Kidney (tissue), 14 donors: ENCODE results near the gene SLC7A14. TPM values are rescaled to one million over a fixed set of nuclear protein-coding genes. Genes with fewer than 3 reads are reported as not detected.

Experiments used
- DNase-seq, 5 donors: peaks; one replicate each; pipeline ENCODE4 v3.0.0-alpha.2; 2013 to 2020
- FAIRE-seq: peaks from 2 replicates; lab custom pipeline; 2012; peaks lifted over from hg19 to GRCh38; lab: Jason Lieb, UNC
- H3K27ac ChIP-seq, 2 donors: one replicate each; pipeline ENCODE4 v1.7.0; 2013; ENCODE audit warnings: low read depth in 2 of 2, low read length in 2 of 2, inconsistent platforms in 1 of 2
- H3K27me3 ChIP-seq: one replicate; pipeline ENCODE4 v1.7.1; 2013; ENCODE audit warnings: low read length, inconsistent platforms; ENCODE audit not compliant: control insufficient read depth, insufficient read depth
- H3K36me3 ChIP-seq, 3 donors: one replicate each; pipeline versions ENCODE4 v1.7.0 to v1.7.1; 2013; ENCODE audit warnings: low read length in 3 of 3, control low read depth in 1 of 3, inconsistent platforms in 1 of 3; ENCODE audit not compliant: insufficient read depth in 3 of 3, control insufficient read depth in 2 of 3
- H3K4me1 ChIP-seq, 3 donors: one replicate each; pipeline versions ENCODE4 v1.7.0 to v1.7.1; 2013; ENCODE audit warnings: low read length in 3 of 3, inconsistent platforms in 1 of 3, low read depth in 1 of 3; ENCODE audit not compliant: control insufficient read depth in 2 of 3, insufficient read depth in 2 of 3
- H3K4me3 ChIP-seq, 3 donors: one replicate each; pipeline versions ENCODE4 v1.7.0 to v1.8.1; 2013; ENCODE audit warnings: low read length in 3 of 3, control low read depth in 1 of 3, inconsistent platforms in 1 of 3
- H3K9ac ChIP-seq, 3 donors: one replicate each; pipeline versions ENCODE4 v1.7.0 to v1.7.1; 2013; ENCODE audit warnings: low read length in 3 of 3, control low read depth in 1 of 3, inconsistent platforms in 1 of 3
- H3K9me3 ChIP-seq, 3 donors: one replicate each; pipeline versions ENCODE4 v1.7.0 to v1.7.1; 2013; ENCODE audit warnings: low read length in 3 of 3, control low read depth in 1 of 3, inconsistent platforms in 1 of 3; ENCODE audit not compliant: control insufficient read depth in 2 of 3, insufficient read depth in 1 of 3
- intact Hi-C: fragments of 100-400 bp; cut with DNase I; formaldehyde crosslinking; loops from one replicate; pipeline ENCODE4 v1.11.1; 2022
- polyA plus RNA-seq: library from polyadenylated mRNA; stranded (reverse); fragments of 350-450 nt; fragmentation: Illumina TruSeq; extraction: RNeasy Lipid Tissue Mini Kit (QIAGEN cat#74804); gene quantifications from one replicate; pipeline ENCODE4 v1.2.3, GENCODE V29; 2014; ENCODE audit warnings: low read depth, low replicate concordance; ENCODE audit not compliant: insufficient read depth
- total RNA-seq: library from RNA; stranded (reverse); fragmentation: NEBNext Ultra II Directional; extraction: Animal tissue kit (Norgen Biotek cat#: 25700); gene quantifications from one replicate; pipeline ENCODE4 v1.2.1, GENCODE V29; 2021
- TF ChIP-seq, protein P1 (sequence below): IDR thresholded peaks from 3 replicates; pipeline ENCODE4 v1.5.1; 2012; ENCODE audit warnings: mild to moderate bottlenecking, moderate library complexity, borderline replicate concordance; ENCODE audit not compliant: insufficient read depth; ENCODE audit errors: extremely low read depth
- donor health status: control.
- donor health status: control.
- donor health status: control.
- donor health status: control.
- donor health status: control.
- donor health status: DM: yes; HTN: yes; CAD: no.
- donor health status: Normal renal cell carcinoma (clear cell type).

Gene SLC7A14
- total and polyA plus RNA-seq, 2 donors from 2014 or later: 0.04 TPM; not detected in 1

DNA sequence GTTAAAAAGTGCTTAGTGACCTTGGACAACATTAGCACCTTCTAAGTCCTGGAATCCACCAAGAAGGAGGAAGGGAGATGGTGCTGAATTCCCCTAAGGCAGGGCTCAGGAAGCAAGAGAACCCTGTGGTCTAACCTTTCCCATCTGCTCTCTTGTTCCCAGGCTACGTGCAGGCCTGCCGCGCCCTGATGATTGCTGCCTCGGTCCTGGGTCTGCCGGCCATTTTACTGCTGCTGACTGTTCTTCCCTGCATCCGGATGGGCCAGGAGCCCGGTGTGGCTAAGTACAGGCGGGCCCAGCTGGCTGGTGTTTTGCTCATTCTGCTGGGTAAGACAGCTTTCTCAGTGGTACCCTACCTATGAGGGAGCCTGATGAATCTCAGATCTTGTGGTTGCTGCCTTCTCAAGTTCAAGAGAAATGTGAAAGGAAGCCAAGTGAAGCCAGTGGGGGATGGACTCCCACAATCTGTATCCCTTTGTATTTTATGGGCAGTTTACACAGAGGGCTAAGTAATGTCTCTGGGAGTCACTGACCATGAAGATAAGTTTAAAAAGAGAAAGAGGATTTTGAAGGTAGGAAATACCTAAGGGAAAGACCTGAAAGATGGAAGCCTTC lies 162.8 kb downstream of the SLC7A14 start:
- Histone ChIP-seq H3K27ac (no peak overlapping the region), H3K9ac (no peak overlapping the region), H3K9me3 (no peaks in the 10 kb centered on the region), H3K4me1 (peaks cover 0 to 7% (median 5%) of the 10 kb centered on the region in 3 donors), H3K27me3 (no peaks in the 10 kb centered on the region), H3K36me3 (no peaks in the 10 kb centered on the region), H3K4me3 (no peak overlapping the region)
- DNase-seq (peak in 1 of 5 donors; percentile 27), FAIRE-seq (no peak)
- intact Hi-C loops: no loop called here
- TF ChIP-seq, protein P1, sequence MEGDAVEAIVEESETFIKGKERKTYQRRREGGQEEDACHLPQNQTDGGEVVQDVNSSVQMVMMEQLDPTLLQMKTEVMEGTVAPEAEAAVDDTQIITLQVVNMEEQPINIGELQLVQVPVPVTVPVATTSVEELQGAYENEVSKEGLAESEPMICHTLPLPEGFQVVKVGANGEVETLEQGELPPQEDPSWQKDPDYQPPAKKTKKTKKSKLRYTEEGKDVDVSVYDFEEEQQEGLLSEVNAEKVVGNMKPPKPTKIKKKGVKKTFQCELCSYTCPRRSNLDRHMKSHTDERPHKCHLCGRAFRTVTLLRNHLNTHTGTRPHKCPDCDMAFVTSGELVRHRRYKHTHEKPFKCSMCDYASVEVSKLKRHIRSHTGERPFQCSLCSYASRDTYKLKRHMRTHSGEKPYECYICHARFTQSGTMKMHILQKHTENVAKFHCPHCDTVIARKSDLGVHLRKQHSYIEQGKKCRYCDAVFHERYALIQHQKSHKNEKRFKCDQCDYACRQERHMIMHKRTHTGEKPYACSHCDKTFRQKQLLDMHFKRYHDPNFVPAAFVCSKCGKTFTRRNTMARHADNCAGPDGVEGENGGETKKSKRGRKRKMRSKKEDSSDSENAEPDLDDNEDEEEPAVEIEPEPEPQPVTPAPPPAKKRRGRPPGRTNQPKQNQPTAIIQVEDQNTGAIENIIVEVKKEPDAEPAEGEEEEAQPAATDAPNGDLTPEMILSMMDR: no peak

DNA sequence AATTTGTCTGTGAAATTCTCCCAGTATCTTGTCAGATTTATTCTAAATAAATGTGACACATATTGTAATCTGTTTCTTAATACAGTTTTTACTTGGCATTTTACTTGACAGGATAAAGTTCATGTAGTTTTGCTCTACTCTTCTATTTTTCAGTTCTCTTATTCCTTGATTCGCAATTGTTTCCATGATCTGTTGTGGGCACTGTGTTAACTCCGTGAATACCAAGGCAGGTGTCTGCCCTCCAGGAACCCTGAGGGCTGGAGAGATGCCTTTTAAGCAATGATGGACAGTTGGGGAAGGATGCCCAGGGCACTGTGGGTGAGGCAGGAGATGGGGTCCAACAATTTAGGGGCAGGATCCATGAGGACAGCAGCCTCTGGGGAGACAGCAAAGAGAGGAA lies 164.1 kb downstream of the SLC7A14 start:
- H3K9ac ChIP-seq: peak overlapping the region in 1 of 3 donors; percentile 39
- FAIRE-seq (no peak), DNase-seq (no peak)
- intact Hi-C loops: no loop called here
- no peaks in the 10 kb centered on the region for H3K9me3 ChIP-seq
- peaks cover 0 to 7% (median 5%) of the 10 kb centered on the region in 3 donors for H3K4me1 ChIP-seq
- peaks cover 4% of the 10 kb centered on the region for H3K27me3 ChIP-seq
- no peak overlapping the region for H3K27ac ChIP-seq
- H3K36me3 ChIP-seq: no peaks in the 10 kb centered on the region
- TF ChIP-seq, protein P1: no peak
- peak overlapping the region in 1 of 3 donors; percentile 64 for H3K4me3 ChIP-seq

DNA sequence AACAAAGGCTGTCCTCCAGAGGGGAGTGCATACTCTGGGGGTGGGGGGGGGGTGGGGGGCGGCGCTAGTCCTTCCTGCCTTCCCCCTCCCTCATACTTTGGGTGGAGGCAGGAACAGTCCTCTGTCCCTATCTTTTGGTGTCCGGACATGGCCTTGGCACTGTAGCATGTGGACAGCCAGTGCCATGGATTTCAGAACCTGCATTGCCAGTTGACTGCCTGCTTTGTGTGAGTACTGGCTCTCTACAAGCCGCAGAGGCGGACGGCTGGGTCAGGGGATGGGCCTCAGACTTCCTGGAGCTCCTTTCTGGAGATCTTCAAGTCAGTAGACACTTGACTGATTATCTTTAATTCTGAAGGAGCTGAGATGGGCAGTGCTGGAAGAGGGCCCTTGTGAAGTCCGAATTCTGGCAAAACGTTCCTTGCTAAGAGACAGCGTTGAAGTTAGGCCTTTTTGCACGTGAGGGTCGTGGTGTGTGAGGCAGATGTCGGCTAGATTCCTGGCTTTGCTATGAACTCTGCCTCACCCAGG lies 164.7 kb downstream of the SLC7A14 start:
- peak overlapping the region in 1 of 3 donors; percentile 64 for H3K4me3 ChIP-seq
- intact Hi-C loops: no loop called here
- no peak for FAIRE-seq
- H3K36me3 ChIP-seq: no peaks in the 10 kb centered on the region
- TF ChIP-seq, protein P1: no peak
- peaks cover 4% of the 10 kb centered on the region for H3K27me3 ChIP-seq
- H3K4me1 ChIP-seq: peaks cover 0 to 7% (median 5%) of the 10 kb centered on the region in 3 donors
- H3K27ac ChIP-seq: no peak overlapping the region
- no peaks in the 10 kb centered on the region for H3K9me3 ChIP-seq
- H3K9ac ChIP-seq: peak overlapping the region in 1 of 3 donors; percentile 39
- DNase-seq: peak in 1 of 5 donors; percentile 36
